GM19193 (cell line): ENCODE data around the gene GAB2.

Experiments
- POLR2A ChIP-seq: IDR thresholded peaks from 4 replicates; pipeline ENCODE4 v1.6.1; 2011; ENCODE audit not compliant: insufficient read depth, insufficient read length; ENCODE audit errors: extremely low read depth

The GAB2 gene

DNA sequence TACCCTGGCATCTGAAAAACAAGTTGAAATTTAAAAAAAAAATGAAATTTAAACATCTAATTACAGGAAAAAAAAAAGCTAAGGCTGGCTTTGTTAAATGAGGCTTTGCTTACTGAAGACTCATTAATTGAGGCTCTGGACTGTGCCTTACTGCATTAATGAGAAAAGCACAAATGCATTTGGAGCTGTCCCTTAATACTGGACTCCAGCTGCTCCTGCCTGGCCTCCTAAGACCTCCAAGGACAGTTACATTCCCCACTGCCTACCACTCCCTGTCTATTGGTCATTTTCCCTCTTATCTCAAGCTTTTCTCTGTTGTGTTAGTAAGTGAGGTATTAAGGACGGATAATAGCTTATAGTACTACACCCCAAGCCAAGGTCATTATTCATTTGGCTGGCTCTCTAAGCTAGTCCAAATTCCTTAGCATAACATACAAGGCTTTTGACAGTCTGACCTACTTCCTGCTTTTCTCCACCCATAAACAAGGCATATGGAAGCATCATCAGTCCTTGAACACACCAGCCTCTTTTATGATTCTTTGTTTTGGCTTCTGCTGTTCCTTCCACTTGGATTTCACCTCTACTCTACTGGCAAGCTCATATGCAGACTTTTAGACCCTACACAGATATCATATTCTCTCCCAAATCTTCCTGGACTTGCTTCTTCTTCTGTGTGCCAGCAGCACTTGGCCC, 166.4 kb downstream of the GAB2 start:
- no peak for TF ChIP-seq POLR2A

DNA sequence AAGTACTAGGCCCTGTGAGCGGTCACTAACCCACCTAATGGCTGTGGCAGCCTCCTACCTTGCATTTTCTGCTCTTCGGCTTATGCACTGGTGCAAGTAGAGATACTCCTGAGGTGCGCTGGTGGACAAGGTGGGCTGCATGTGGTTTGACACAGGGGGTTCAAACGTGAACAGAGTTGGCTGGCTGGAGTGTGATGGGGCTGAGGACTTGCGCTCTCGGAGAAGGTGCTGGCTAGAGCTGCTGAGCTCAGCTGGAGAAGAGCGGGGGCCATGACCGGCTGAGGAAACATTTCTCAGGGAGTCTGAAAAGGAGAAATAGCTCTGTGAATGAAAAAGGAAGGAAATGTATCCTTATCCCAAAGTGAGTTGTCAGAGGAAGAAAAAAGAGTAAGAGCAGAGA, 167.5 kb downstream of the GAB2 start:
- TF ChIP-seq POLR2A = no peak

DNA sequence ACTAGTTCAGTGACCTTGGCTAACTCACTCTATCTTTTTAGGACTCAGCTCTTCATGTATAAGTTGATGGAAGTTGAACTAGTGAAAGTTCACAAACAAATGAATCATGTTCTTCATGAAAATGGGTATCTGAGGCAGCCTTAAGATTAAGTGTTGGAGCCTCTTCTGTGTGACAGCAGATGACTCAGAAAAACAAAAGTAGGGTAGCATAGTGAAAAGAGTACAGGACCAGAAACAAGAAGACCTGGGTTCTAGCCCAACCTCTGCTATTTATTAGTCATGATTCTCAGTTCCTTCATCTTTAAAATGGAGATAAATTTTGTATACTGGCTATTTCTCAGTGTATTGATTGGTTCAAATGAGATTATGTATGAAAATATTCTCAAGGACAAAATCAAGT, 168.7 kb downstream of the GAB2 start:
- no peak for TF ChIP-seq POLR2A

DNA sequence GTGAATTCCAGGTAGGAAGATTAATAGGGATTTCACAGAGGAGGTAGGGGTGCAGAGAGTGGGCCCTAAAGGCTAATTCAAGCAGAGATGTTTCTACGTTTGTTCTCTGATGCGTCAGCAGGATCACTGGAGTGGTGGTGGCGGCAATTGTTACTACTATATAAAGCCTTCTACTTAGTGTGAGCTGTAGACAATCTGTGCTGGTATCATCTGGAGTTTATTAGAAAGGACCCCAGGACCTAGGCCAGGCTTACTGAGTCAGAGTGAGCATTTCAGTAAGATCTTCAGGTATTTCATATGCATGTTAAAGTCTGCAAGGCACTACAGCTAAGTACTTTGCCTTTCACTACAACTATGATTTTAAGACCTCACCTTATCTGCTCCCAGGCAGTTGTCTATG, 169.4 kb downstream of the GAB2 start:
- TF ChIP-seq POLR2A = no peak

DNA sequence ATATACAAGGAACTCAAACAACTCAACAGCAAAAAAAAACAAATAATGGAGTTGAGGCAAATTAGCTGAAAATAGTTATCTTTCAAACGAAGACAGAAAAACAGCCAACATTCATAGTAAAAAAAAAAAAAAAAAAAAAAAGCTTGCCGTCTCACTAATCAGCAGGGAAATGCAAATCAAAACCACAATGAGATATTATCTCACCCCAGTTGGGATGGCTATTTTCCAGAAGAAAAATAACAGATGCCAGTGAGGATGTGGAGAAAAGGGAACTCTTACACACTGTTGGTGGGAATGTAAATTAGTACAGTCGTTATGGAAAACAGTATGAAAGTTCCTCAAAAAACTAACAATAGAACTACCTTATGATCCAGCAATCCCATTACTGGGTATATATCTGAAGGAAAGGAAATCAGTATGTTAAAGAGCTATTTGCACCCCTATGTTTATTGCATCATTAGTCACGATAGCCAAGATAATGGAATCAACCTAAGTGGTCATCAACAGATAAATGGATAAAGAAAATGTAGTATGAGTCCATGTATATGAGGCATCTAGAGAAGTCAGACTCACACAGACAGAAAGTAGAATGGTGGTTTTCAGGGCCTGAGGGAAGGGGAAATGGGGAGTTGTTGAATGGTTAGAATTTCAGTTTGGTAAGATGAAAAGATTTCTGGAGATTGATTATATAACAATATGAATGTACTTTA, 172.9 kb downstream of the GAB2 start:
- TF ChIP-seq POLR2A = no peak

DNA sequence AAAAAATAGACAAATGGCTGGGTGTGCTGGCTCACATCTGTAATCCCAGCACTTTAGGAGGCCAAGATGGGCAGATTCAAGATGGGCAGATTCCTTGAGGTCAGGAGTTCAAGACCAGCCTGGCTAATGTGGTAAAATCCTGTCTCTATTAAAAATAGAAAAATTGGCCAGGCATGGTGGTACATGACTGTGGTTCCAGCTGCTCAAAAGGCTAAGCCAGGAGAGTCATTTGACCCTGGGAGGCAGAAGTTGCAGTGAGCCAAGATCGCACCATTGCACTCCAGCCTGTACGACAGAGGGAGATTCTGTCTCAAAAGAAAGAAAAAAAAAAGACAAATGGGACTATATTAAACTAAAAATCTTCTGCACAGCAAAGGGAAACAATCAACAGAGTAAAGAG, 173.5 kb downstream of the GAB2 start:
- no peak for TF ChIP-seq POLR2A

DNA sequence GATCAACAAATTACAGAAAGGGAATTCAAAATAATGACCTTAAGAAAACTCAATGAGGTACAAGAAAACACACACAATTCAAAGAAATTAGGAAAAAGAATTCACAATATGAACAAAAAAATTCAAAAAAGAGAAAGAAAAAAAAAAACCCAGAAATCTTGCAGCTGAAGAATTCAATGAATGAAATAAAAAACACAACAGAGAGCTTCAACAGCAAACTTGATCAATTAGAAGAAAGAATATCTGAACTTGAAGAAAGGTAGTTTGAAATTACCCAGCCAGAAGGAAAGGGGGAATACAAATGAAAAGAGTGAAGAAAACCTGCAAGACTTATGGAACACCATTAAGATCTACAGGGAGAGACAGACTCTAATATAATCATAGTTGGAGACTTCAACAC, 176.1 kb downstream of the GAB2 start:
- no peak for TF ChIP-seq POLR2A

DNA sequence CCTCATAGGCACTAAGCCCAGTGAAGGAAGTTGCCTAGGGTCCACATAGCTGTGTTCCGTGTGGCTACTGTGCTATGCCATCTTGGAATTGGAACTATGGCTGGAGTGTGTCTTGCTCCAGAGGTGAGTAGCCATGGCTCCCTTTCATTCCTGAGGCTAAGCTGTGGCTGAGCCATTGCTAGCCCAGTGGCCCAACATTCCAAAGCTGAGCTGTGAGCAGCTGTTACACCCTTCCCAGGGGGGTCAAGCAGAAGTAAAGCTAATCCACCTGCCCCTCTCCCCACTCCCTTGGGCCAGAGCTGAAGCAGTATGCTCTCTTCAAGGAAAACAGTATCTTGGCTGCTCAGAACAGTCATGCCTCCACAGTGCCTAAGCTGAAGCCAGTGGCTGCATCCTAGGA, 177.8 kb downstream of the GAB2 start:
- no peak for TF ChIP-seq POLR2A

DNA sequence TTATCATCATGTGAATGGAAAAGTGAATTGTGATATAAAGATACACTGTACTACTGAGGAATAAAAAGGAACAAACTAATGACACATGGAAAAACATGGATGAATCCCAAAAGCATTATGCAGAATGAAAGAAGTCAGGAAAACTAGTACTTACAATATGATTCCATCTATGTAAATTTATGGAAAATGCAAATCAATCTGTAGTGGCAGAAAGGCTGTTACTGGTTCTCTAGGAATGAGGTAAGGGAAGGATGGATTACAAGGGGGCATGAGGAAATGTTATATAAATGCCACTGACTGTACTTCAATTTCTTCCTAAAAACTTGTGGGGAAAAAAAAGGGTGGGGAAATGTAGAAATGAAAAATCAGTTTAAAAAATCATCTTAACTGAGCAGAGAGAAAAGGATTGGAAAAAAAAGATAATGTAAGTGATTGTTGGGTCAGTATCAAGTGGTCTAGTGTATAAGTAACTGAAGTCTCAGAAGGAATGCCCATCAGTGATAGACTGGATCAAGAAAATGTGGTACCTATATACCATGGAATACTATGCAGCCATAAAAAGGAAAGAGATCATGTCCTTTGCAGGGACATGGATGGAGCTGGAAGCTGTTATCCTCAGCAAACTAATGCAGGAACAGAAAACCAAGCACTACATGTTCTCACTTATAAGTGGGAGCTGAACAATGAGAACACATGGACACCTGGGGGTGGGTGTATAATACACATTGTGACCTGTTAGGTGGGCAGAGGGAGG, 180.2 kb downstream of the GAB2 start:
- TF ChIP-seq POLR2A = no peak

DNA sequence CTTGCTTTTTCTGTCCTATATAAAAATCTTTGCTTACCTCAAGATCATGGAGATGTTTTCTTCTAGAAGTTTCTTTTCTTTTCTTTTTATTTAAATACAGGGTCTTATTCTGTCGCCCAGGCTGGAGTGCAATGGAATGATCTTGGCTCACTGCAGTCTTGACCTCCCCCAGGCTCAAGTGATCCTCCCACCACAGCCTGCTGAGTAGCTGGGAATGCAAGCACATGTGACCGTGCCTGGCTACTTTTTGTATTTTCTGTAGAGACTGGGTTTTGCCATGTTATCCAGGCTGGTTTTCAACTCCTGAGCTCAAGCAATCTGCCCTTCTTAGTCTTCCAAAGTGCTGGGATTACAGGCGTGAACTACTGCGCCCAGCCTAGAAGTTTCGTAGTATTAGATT, 183.6 kb downstream of the GAB2 start:
- TF ChIP-seq POLR2A = no peak

DNA sequence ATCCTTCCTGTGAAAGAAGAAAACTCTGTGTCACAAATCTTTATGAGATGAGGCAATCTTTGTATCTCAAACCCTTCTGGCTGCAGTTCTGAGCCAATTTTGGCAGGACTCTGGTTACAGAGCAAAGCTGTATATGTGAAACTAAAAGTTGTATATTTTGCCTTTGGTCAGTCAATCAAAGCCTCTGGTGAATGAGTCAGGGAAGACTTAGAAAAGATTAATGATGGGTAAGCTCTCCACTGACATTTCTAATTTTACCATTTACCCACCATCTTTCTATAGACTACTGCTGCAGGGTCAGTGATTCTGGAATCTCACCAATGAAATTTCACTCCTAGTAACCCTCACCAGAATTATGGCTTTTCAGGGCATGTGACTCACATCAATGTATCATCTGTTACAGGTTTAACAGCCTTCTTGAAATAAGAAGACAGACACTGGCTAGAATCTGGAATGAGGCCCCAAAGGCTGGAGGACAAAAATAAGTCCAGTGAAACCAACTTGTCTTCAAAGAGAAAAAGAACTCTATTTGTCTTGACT, 185.6 kb downstream of the GAB2 start:
- TF ChIP-seq POLR2A = no peak

DNA sequence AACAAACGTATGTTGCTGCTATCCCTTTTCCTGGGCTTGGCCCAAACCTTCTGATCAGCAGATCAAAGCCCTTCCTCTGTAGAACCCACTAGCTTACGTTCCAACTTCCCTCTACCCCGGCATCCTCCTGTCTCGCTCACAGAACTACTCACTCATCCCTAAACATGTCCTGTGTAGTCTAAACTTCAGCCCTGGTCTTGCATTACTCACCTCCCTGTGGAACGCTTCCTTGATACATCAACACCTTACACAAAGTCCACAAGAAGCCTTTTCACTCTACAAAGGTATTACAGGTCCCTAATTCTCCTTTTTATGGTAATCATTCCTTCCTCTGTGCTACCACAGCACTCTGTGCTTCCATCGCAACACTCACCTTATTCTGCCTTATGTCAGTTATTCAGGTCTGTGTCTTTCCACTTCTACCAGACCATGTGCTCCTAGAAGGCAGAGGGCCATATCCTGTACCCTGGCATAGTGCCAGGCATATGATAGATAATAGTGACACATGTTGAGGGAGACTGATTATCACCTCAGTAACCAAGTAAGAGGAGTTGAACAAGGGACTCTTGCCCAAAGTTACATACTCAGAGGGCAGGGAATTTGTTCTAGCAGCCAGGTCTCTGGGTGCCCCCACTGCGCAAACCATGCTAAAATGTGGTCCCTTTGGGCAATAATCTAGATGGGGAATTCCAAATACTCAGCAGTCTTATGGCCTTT, 187.3 kb downstream of the GAB2 start:
- no peak for TF ChIP-seq POLR2A

DNA sequence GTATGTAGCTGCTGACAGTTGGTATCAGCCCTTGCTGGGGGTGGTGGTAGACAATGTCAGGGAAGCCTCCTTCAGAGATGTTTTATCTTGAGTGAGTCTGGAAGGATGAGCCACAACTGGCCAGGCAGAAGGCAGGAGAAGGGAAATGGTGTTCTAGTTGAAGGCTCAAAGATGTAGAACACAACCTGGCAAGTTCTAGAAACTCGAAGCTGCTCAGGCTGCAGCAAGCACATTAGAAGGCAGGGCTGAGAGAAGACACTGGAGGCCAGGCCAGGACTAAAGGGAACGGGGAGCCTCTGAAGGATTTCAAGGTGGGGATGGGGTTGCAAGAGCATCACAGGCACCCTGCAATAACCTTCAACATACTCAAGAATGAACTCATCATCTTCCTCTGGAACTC, 188.5 kb downstream of the GAB2 start:
- TF ChIP-seq POLR2A = no peak

DNA sequence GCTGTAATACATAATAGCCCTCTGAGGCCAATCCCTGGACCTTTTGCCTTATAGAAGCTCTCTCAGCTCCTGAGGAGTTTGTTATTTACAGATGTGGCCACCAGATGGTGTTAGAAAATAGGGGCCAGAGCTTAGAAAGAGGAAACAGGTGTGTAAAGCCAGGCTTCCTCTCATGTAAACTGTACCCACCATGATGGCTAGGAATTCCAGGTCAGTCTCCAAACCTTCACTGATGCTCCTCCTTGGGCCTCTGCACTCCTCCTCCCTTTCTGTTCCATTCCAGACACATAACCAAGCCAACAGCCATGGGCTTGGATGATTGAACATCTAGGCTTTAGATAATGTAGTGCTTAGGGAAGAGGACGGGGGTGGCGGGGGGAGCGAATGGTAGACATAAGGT, 189.2 kb downstream of the GAB2 start:
- TF ChIP-seq POLR2A = no peak

DNA sequence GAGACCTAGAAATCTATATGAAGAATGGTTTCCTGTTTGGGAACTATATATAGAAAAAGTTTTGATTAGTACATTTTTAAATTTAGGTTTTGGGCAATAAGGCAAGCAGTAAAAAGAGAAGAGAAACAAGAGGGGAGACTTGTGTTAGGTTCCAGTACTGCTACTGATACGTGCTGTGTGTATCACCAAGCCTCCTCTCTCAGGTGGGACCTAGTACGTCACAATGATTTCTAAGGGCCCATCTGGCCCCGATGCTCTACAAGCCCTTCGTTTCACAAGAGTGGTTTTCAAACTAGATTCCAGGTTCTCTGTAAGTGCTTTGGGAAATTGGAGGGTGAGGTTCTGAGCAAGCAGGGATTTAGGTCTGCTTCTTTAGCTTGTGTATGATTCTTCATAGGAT, 189.7 kb downstream of the GAB2 start:
- TF ChIP-seq POLR2A = no peak
